ENCODE results near the gene MYL7. TPM values are rescaled to one million over a fixed set of nuclear protein-coding genes. Genes with fewer than 3 reads are reported as not detected.

MYL7 gene
- total and polyA plus RNA-seq, 9 of the 15 experiments (the other 6 are each of a cell fraction or from before 2014, with no cell fraction given), result not detected

DNA sequence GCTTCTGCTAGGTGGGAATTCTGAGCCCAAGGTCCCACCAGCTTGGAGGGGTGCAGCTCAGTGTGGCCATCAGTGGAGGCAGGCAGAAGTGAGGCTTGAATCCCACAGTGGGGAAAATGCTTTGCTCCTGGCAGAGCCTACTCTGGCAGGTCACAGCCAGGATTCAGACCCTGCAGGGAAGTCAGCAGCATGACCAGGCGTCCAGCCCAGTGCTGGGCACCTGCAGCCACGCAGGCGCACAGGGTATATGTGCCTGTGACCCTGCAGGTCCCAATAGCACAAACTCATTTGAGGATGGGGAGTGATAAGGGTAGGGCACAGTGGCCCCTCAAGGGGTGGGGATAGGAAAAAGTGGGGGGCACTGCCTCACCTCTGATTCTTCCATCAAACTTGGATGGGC is 45.4 kb downstream of the MYL7 start:
- POLR2A ChIA-PET, result no interaction called here
- H3K9me1 ChIP-seq (ENCODE audit: control insufficient read depth, insufficient read depth, low read length), result no peaks in the 10 kb centered on the region

More for the DNA sequence above, 45.4 kb downstream of the MYL7 start:
- H4K20me1 ChIP-seq (replicated peaks; ENCODE audit: control insufficient read depth, insufficient read depth, low read length), result no peaks in the 10 kb centered on the region
- no peaks in the 10 kb centered on the region for H3K79me2 ChIP-seq (ENCODE audit: control insufficient read depth, insufficient read depth, low read length)
- FAIRE-seq, result no peak
- WGBS (ENCODE audit: insufficient coverage, low coverage, missing lambda C conversion rate), result 31% methylated on average over 3 of the region's 3 CpGs
- DNase-seq (ENCODE audit: extremely low read depth in 1 of 4, low spot score in 3 of 4), result no peak
- BruUV-seq (replicated peaks), result no TSS peak
- H3K36me3 ChIP-seq (ENCODE audit: control insufficient read depth, insufficient read depth, low read length), result no peaks in the 10 kb centered on the region
- H3K27me3 ChIP-seq (ENCODE audit: control insufficient read depth in 2 of 2, insufficient read depth in 2 of 2, low read length in 2 of 2), result peaks cover 0 to 5% of the 10 kb centered on the region in 2 experiments; a peak in 1 of 5 replicates
- no peak overlapping the region for H3K4me2 ChIP-seq (ENCODE audit: insufficient read depth, low read length)
- in situ Hi-C loops (cut with MboI) (no loop called here), intact Hi-C loops (cut with micrococcal nuclease) (no loop called here)
- no peak overlapping the region for H2AFZ ChIP-seq (ENCODE audit: low read depth, low read length)
- no peak overlapping the region for H3K4me3 ChIP-seq
- TF ChIP-seq, protein P1, sequence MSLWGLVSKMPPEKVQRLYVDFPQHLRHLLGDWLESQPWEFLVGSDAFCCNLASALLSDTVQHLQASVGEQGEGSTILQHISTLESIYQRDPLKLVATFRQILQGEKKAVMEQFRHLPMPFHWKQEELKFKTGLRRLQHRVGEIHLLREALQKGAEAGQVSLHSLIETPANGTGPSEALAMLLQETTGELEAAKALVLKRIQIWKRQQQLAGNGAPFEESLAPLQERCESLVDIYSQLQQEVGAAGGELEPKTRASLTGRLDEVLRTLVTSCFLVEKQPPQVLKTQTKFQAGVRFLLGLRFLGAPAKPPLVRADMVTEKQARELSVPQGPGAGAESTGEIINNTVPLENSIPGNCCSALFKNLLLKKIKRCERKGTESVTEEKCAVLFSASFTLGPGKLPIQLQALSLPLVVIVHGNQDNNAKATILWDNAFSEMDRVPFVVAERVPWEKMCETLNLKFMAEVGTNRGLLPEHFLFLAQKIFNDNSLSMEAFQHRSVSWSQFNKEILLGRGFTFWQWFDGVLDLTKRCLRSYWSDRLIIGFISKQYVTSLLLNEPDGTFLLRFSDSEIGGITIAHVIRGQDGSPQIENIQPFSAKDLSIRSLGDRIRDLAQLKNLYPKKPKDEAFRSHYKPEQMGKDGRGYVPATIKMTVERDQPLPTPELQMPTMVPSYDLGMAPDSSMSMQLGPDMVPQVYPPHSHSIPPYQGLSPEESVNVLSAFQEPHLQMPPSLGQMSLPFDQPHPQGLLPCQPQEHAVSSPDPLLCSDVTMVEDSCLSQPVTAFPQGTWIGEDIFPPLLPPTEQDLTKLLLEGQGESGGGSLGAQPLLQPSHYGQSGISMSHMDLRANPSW (CRISPR knock-in tag; IDR thresholded peaks at IDR 0.05), result no peak
- TF ChIP-seq CEBPB (tag; IDR thresholded peaks at IDR 0.05) (no peak), GATAD2B (IDR thresholded peaks at IDR 0.05; ENCODE audit: borderline replicate concordance) (no peak), ZNF175 (CRISPR knock-in tag; IDR thresholded peaks at IDR 0.05; ENCODE audit: low read depth) (no peak), MXI1 (IDR thresholded peaks at IDR 0.05; ENCODE audit: low read depth, low read length) (no peak), ZKSCAN8 (CRISPR knock-in tag; IDR thresholded peaks at IDR 0.05) (no peak), MCM2 (IDR thresholded peaks at IDR 0.05; ENCODE audit: low read depth) (no peak), ZNF444 (CRISPR knock-in tag; IDR thresholded peaks at IDR 0.05) (no peak), TEAD4 (IDR thresholded peaks at IDR 0.05; ENCODE audit: low read length) (no peak), TEAD4 (CRISPR knock-in tag; IDR thresholded peaks at IDR 0.05; ENCODE audit: borderline replicate concordance) (no peak), SAFB2 (IDR thresholded peaks at IDR 0.05; ENCODE audit: borderline replicate concordance, low read depth, low read length, severe bottlenecking) (no peak), ZNF143 (CRISPR knock-in tag; IDR thresholded peaks at IDR 0.05) (no peak), POU5F1 (IDR thresholded peaks at IDR 0.05; ENCODE audit: borderline replicate concordance, low read depth, low read length, partially characterized antibody) (no peak), IFI16 (CRISPR knock-in tag; IDR thresholded peaks at IDR 0.05) (no peak), ZNF696 (CRISPR knock-in tag; conservative IDR thresholded peaks at IDR 0.05) (no peak), NCOA4 (IDR thresholded peaks at IDR 0.05; ENCODE audit: partially characterized antibody) (no peak), TAL1 (IDR thresholded peaks at IDR 0.05) (no peak), CXXC5 (CRISPR knock-in tag; IDR thresholded peaks at IDR 0.05) (no peak), SRSF7 (optimal IDR thresholded peaks at IDR 0.05; ENCODE audit: low read depth, low read length) (no peak), NEUROD1 (IDR thresholded peaks at IDR 0.05; ENCODE audit: borderline replicate concordance, low read depth, low read length, partially characterized antibody) (no peak)
- TF ChIP-seq, protein P2, sequence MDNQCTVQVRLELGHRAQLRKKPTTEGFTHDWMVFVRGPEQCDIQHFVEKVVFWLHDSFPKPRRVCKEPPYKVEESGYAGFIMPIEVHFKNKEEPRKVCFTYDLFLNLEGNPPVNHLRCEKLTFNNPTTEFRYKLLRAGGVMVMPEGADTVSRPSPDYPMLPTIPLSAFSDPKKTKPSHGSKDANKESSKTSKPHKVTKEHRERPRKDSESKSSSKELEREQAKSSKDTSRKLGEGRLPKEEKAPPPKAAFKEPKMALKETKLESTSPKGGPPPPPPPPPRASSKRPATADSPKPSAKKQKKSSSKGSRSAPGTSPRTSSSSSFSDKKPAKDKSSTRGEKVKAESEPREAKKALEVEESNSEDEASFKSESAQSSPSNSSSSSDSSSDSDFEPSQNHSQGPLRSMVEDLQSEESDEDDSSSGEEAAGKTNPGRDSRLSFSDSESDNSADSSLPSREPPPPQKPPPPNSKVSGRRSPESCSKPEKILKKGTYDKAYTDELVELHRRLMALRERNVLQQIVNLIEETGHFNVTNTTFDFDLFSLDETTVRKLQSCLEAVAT (IDR thresholded peaks at IDR 0.05), result no peak
- no peak for ATAC-seq
- CTCF ChIA-PET (ENCODE audit: low intra/inter-chr PET ratio), result no interaction called here
- H3K4me1 ChIP-seq (replicated peaks in 1 of 2; ENCODE audit: control insufficient read depth in 2 of 2, insufficient read depth in 2 of 2, low read length in 2 of 2), result peaks cover 0 to 8% of the 10 kb centered on the region in 2 experiments; a peak in 2 of 5 replicates
- no peak overlapping the region for H3K27ac ChIP-seq (ENCODE audit: extremely low read depth, low read depth, low read length)
- no peak overlapping the region for H3K9ac ChIP-seq (ENCODE audit: insufficient read depth in 1 of 2, low read depth in 2 of 2, low read length in 2 of 2)
- no peaks in the 10 kb centered on the region for H3K9me3 ChIP-seq (replicated peaks; ENCODE audit: control insufficient read depth, insufficient read depth, low read depth, low read length)
